ENCODE results near the gene NLRP12. TPM values are rescaled to one million over a fixed set of nuclear protein-coding genes. Genes with fewer than 3 reads are reported as not detected.

Gene NLRP12
- total RNA-seq = 0.06 and 0.24 TPM in 2 replicates

GRCh38 chr19:53824134-53824611, at the start of gene NLRP12:
Gene NLRP12 (minus strand): TSS chr19:53824314. CDS start chr19:53824174, 140 bp downstream.

GRCh38 chr19:53867225-53868090, 43.3 kb upstream of the NLRP12 start, which contains the start of gene MYADM:
Gene MYADM (plus strand): TSS chr19:53867883. CDS start chr19:53873530, 5,647 bp downstream.

Other genes starting within 250 kb of the NLRP12 start
- gene DPRX, start 192.3 kb downstream of the NLRP12 start, total RNA-seq = not detected in 2 replicates
- 41.5 and 49.5 TPM in 2 replicates for gene MYADM, start 43.6 kb upstream of the NLRP12 start, total RNA-seq
- not detected in 2 replicates for gene PRKCG, start 57.9 kb upstream of the NLRP12 start, total RNA-seq
- 3.5 and 9.0 TPM in 2 replicates for gene CACNG7, start 85.0 kb upstream of the NLRP12 start, total RNA-seq
- 0.39 and 1.1 TPM in 2 replicates for gene CACNG8, start 138.6 kb upstream of the NLRP12 start, total RNA-seq
- 0.68 and 1.8 TPM in 2 replicates for gene CACNG6, start 167.3 kb upstream of the NLRP12 start, total RNA-seq
- not detected in 2 replicates for gene VSTM1, start 239.6 kb upstream of the NLRP12 start, total RNA-seq

All from cardiac ventricle fibroblast (primary cell).